ENCODE results near the gene ECSIT. TPM values are rescaled to one million over a fixed set of nuclear protein-coding genes. Genes with fewer than 3 reads are reported as not detected.
A peak's percentile ranks its signal among the peaks of the same experiment; 100 is the strongest.

The ECSIT gene, protein sequence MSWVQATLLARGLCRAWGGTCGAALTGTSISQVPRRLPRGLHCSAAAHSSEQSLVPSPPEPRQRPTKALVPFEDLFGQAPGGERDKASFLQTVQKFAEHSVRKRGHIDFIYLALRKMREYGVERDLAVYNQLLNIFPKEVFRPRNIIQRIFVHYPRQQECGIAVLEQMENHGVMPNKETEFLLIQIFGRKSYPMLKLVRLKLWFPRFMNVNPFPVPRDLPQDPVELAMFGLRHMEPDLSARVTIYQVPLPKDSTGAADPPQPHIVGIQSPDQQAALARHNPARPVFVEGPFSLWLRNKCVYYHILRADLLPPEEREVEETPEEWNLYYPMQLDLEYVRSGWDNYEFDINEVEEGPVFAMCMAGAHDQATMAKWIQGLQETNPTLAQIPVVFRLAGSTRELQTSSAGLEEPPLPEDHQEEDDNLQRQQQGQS
- total RNA-seq, result 100 to 1,000 TPM in 8 of 9 donors, 10 to 100 TPM in 1; 69.7 to 207 (median 131) TPM
- 100 to 1,000 TPM; 157 to 242 TPM for polyA plus RNA-seq
- long read RNA-seq, donor 1, transcript ECSIT-202 (8 exons, 1,700 nt), result major isoform, 303 of 386 reads
- long read RNA-seq, donor 1, partial matches to known transcripts, result 20 of 386 reads
- long read RNA-seq, donor 1, other reads (novel, unspliced or antisense), result 56 of 386 reads
- long read RNA-seq, donor 2, transcript ECSIT-202 (8 exons, 1,700 nt), result major isoform, 1,490 of 1,785 reads
- long read RNA-seq, donor 2, transcript ECSIT-201 (7 exons, 1,501 nt), result minor isoform, 8 of 1,785 reads
- long read RNA-seq, donor 2, partial matches to known transcripts, result 57 of 1,785 reads
- long read RNA-seq, donor 2, other reads (novel, unspliced or antisense), result 224 of 1,785 reads
- long read RNA-seq, donor 3, transcript ECSIT-202 (8 exons, 1,700 nt), result major isoform, 243 of 291 reads
- long read RNA-seq, donor 3, partial matches to known transcripts, result 8 of 291 reads
- long read RNA-seq, donor 3, other reads (novel, unspliced or antisense), result 36 of 291 reads

DNA sequence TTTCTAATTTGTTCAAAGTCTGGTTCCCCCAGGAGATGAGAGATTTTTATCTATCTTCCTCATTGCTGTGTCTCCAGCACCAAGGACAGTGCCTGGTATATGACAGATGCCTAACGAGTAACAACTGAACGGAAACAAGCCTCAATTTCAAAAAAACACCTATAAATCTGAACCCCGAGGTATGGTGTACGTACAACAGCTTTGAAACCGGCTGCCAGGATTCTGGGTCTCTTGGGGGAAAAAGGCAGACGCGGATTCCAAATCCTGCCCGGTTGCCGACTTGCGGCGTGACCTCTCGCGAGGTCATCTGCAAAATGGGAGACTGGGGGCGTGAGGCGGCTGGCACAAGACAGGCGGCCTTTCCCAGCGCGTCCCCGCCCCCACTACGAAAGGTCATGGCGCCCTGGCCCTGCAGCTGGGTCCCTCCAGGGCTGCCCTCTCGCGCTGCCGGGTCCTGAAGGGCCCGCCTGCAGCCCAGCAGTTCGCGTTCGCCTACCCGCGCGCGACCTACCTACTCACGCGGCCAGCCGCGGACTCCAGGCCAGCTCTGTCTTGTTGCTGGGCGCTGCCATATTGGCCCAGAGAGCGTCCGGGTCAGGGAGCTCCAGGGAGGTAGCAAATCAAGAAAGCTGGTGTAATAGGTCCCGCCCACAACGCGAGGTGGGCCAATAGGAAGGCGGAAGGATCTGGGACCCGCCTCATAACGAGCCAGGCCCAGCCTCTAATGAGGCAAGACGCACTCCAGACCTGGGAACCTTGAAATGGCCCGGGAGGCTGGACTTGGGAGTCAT, at the start of gene ECSIT:
Gene ECSIT (minus strand): TSS at position 584 of the 791 bp plus-strand sequence. CDS start 9,964 bp downstream, outside the sequence.
- peak in 1 of 2 donors; percentile 64 for TF ChIP-seq POLR2A (IDR thresholded peaks at IDR 0.05)
- TF ChIP-seq, protein P1, sequence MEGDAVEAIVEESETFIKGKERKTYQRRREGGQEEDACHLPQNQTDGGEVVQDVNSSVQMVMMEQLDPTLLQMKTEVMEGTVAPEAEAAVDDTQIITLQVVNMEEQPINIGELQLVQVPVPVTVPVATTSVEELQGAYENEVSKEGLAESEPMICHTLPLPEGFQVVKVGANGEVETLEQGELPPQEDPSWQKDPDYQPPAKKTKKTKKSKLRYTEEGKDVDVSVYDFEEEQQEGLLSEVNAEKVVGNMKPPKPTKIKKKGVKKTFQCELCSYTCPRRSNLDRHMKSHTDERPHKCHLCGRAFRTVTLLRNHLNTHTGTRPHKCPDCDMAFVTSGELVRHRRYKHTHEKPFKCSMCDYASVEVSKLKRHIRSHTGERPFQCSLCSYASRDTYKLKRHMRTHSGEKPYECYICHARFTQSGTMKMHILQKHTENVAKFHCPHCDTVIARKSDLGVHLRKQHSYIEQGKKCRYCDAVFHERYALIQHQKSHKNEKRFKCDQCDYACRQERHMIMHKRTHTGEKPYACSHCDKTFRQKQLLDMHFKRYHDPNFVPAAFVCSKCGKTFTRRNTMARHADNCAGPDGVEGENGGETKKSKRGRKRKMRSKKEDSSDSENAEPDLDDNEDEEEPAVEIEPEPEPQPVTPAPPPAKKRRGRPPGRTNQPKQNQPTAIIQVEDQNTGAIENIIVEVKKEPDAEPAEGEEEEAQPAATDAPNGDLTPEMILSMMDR (IDR thresholded peaks at IDR 0.05), result no peak
- 0 to 1% (median 0%) methylated on average over 15 to 47 of the region's 47 CpGs for WGBS, 4 donors
- intact Hi-C loops (cut with DNase I), result no loop called here

DNA sequence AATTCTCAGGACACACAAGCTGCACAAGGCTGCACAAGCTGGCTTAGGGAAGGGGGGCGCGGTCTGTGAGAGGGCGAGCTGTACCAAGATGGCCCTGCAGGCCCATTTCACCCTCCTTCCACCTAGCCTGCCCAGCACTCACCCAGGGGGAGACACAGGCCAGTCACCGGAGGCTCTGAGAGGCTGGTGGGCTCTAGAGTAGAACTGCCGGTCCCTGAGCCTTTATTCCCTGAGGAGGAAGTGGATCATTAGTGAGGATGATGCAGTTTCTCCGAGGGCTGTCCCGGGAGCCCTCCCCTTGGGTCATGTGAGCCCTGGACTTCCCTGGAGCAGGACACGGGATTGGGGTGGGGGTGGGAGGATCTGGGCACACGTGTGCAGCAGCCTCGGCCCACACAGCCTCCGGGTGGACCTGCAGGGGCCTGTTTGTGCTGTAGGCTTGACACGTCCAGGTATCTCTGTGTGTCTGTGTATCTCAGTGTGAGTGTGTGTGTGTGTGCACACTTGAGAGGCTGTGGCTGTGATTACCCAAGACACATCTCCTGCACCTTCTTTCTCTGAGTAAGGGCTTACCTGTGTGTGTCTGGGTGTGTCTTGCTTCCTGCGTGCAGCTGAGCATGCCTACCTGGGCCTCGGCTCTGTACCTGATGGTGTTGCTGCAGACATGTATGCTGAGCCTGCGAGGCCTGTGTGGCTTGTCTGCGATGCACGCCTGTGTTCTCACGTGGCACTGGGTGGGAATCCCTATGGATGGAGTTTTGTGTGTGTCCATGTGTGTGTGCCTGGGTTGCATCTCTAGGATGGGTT, 48.7 kb upstream of the ECSIT start, which contains the start of gene ACP5:
Gene ACP5 (minus strand): TSS at position 195 of the 807 bp plus-strand sequence. CDS start 328 bp downstream, outside the sequence.
- intact Hi-C loops (cut with DNase I), result no loop called here
- peaks cover 0 to 60% (median 8%) of the 10 kb centered on the region in 12 donors for H3K4me1 ChIP-seq
- peak within 1 kb of the TSS in 1 of 12 donors; percentile 87 for H3K27ac ChIP-seq
- H3K36me3 ChIP-seq, result no peaks in the 10 kb centered on the region
- peaks cover 0 to 22% (median 7%) of the 10 kb centered on the region in 9 donors for H3K27me3 ChIP-seq
- DNase-seq (peak in 1 of 5 donors; percentile 47), ATAC-seq (peak; percentile 23 to 48 (median 36))
- WGBS, 4 donors, result 61 to 87% (median 70%) methylated on average over 6 to 18 of the region's 18 CpGs
- no peaks in the 10 kb centered on the region for H3K9me3 ChIP-seq
- peak within 1 kb of the TSS; percentile 5 to 59 (median 34) for H3K4me3 ChIP-seq
- TF ChIP-seq, protein P1 (IDR thresholded peaks at IDR 0.05), result no peak
- TF ChIP-seq POLR2A (IDR thresholded peaks at IDR 0.05), result no peak

More for the DNA sequence above, at the start of gene ECSIT:
- Histone ChIP-seq H3K27ac (peak within 1 kb of the TSS; percentile 72 to 94 (median 90)), H3K4me1 (peaks cover 0 to 31% (median 19%) of the 10 kb centered on the region in 12 donors), H3K27me3 (no peaks in the 10 kb centered on the region), H3K36me3 (peaks cover 0 to 21% (median 11%) of the 10 kb centered on the region in 9 donors), H3K4me3 (peak within 1 kb of the TSS; percentile 56 to 98 (median 84)), H3K9me3 (no peaks in the 10 kb centered on the region)
- DNase-seq, result peak; percentile 97 to 99 (median 97)
- peak; percentile 98 to 99 (median 98) for ATAC-seq

DNA sequence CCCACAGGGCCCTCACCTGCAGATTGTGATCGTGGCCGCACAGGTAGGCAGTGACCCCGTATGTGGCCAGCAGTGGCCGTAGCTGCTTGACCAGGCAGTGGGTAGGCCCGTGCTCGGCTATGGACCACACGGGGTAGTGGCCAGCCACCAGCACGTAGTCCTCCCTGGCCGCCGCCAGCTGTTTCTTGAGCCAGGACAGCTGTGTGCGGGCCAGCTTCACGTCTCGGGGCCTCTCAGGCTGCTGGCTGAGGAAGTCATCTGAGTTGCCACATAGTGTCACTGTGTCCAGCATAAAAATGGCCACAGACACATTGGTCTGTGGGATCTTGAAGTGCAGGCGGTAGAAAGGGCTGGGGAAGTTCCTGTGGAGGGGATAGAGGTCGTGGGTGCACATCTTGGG, 47.3 kb upstream of the ECSIT start:
- Histone ChIP-seq H3K27me3 (peaks cover 0 to 21% (median 7%) of the 10 kb centered on the region in 9 donors), H3K9me3 (no peaks in the 10 kb centered on the region), H3K4me3 (no peak overlapping the region), H3K27ac (peak overlapping the region in 1 of 12 donors; percentile 27), H3K4me1 (peaks cover 0 to 45% (median 5%) of the 10 kb centered on the region in 12 donors), H3K36me3 (no peaks in the 10 kb centered on the region)
- ATAC-seq (peak in 1 of 4 donors; percentile 10), DNase-seq (no peak)
- TF ChIP-seq, protein P1 (IDR thresholded peaks at IDR 0.05), result no peak
- TF ChIP-seq POLR2A (IDR thresholded peaks at IDR 0.05), result no peak
- WGBS, 4 donors, result 82 to 88% (median 87%) methylated on average over 8 to 15 of the region's 15 CpGs
- intact Hi-C loops (cut with DNase I), result no loop called here
